ENCODE measurements around the gene ARPC5. TPM values are rescaled to one million over a fixed set of nuclear protein-coding genes. Genes with fewer than 3 reads are reported as not detected.

Gene ARPC5
- total and polyA plus RNA-seq, 9 of the 15 experiments (the other 6 are each of a cell fraction or from before 2014, with no cell fraction given) = 71.8 to 150 (median 91.6) TPM

DNA sequence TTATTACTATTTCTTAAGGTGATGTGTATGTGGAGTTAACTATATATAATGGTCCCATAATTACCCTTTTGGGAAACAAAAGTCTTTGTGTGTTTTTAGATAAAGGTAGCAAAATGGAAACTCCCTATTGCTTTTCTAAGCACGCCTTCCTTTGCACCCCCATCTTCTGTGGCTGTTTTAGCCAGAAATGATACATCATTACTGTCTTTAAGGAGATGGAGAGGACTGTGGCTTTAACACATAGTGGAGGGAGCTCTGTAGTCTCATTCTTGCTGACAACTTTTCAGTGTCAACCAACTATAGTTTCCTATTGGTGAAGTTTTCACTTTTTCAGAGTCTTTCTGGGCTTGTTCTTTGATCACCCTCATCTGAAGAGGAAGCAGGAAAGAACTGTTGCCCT lies 16.5 kb upstream of the ARPC5 start:
- H2AFZ ChIP-seq (ENCODE audit: low read depth, low read length) = no peak overlapping the region
- H3K9me3 ChIP-seq (replicated peaks; ENCODE audit: control insufficient read depth, insufficient read depth, low read depth, low read length) = no peaks in the 10 kb centered on the region
- in situ Hi-C loops (cut with MboI) = loop anchor here (10.0 kb wide), 1 partner anchor 253 kb away; no protein-coding TSS in a partner anchor
- CTCF ChIA-PET (ENCODE audit: low intra/inter-chr PET ratio) = no interaction called here
- no peaks in the 10 kb centered on the region for H3K4me1 ChIP-seq (replicated peaks in 1 of 2; ENCODE audit: control insufficient read depth in 2 of 2, insufficient read depth in 2 of 2, low read length in 2 of 2)
- ATAC-seq (no peak), DNase-seq (ENCODE audit: extremely low read depth in 1 of 4, low spot score in 3 of 4) (no peak), FAIRE-seq (no peak)
- intact Hi-C loops (cut with micrococcal nuclease) = no loop called here
- no peaks in the 10 kb centered on the region for H3K9me1 ChIP-seq (ENCODE audit: control insufficient read depth, insufficient read depth, low read length)
- WGBS (ENCODE audit: insufficient coverage, low coverage, missing lambda C conversion rate) = 0% methylated on average over 1 of the region's 1 CpG
- no peak overlapping the region for H3K9ac ChIP-seq (ENCODE audit: insufficient read depth in 1 of 2, low read depth in 2 of 2, low read length in 2 of 2)
- no peaks in the 10 kb centered on the region for H4K20me1 ChIP-seq (replicated peaks; ENCODE audit: control insufficient read depth, insufficient read depth, low read length)
- no TSS peak for BruUV-seq (replicated peaks)
- H3K4me3 ChIP-seq = no peak overlapping the region
- no peaks in the 10 kb centered on the region for H3K79me2 ChIP-seq (ENCODE audit: control insufficient read depth, insufficient read depth, low read length)
- peaks cover 2 to 22% of the 10 kb centered on the region in 2 experiments; a peak in 3 of 5 replicates for H3K27me3 ChIP-seq (ENCODE audit: control insufficient read depth in 2 of 2, insufficient read depth in 2 of 2, low read length in 2 of 2)
- TF ChIP-seq ZSCAN32 (CRISPR knock-in tag; IDR thresholded peaks at IDR 0.05) (no peak), NR3C1 (CRISPR knock-in tag; IDR thresholded peaks at IDR 0.05) (no peak), GABPB1 (CRISPR knock-in tag; IDR thresholded peaks at IDR 0.05) (no peak), FOS (IDR thresholded peaks at IDR 0.05; ENCODE audit: extremely low read depth, insufficient read length) (no peak), PHB2 (IDR thresholded peaks at IDR 0.05; ENCODE audit: low read depth) (no peak), RB1 (IDR thresholded peaks at IDR 0.05; ENCODE audit: low read depth) (no peak), FOXA1 (IDR thresholded peaks at IDR 0.05; ENCODE audit: borderline replicate concordance) (no peak), MEF2D (tag; conservative IDR thresholded peaks at IDR 0.05; ENCODE audit: low read depth) (no peak), SLC30A9 (CRISPR knock-in tag; IDR thresholded peaks at IDR 0.05) (no peak)
- H3K4me2 ChIP-seq (ENCODE audit: insufficient read depth, low read length) = no peak overlapping the region
- no peaks in the 10 kb centered on the region for H3K36me3 ChIP-seq (ENCODE audit: control insufficient read depth, insufficient read depth, low read length)
- H3K27ac ChIP-seq (ENCODE audit: extremely low read depth, low read depth, low read length) = no peak overlapping the region
- POLR2A ChIA-PET = no interaction called here

Data from K562 (cell line).